Hematopoietic multipotent progenitor cell treated with erythropoietin and hydrocortisone succinate and interleukin-3 and kit ligand, for 17 days (in vitro differentiated cells): ENCODE results near the gene DACT1.
"Not testable (repeated sequence)": the region's sequence is repeated elsewhere in the genome, so short reads cannot be mapped to it uniquely, and the experiment has no call there.

Source experiments
- DNase-seq: peaks from one replicate; pipeline ENCODE4 v3.0.0-alpha.2; 2015; ENCODE audit warnings: low spot score

The DACT1 gene

DNA sequence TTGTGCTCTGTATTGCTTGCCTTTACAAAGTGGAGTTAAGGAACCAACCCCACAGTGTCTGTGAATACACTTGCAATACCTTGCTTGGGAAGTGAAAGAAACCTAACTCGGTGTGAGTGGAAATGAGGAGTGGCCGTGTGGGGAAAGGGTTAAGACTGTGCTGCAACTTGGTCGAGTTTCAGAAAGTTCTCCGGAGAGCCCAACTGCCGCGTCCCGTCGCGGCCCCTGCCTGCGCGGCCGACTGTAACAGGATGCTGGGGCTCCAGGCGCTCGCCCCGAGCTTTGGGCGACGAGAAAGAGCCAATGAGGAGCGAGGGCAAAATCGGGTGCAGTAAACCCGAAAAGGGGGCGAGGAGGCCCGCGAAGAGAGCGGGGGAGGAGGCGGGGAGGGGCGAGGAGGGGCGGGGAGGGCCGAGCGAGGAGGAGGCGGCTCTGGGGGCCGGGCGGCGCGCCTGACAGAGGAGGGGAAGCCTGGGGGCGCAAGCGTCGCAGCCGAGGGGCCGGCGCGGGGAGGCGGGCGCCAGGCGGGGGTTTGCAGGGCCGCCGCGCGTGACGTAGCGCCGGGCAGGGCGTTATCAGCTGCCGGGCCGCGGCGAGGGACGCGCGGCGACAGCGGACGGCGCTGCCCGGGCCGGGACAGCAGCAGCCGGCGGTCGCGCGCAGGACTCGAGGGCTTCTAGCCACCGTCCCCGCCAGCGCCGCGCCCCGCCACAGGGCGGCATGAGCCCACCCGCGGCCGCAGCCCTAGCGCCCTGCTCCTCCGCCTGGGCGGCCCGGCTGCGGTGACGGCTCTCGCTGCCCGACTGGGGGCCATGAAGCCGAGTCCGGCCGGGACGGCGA is at the start of gene DACT1:
TSS of gene DACT1 (plus strand) at position 572 of the 840 bp plus-strand sequence. CDS start at position 813, 241 bp downstream.
- DNase-seq: no peak

DNA sequence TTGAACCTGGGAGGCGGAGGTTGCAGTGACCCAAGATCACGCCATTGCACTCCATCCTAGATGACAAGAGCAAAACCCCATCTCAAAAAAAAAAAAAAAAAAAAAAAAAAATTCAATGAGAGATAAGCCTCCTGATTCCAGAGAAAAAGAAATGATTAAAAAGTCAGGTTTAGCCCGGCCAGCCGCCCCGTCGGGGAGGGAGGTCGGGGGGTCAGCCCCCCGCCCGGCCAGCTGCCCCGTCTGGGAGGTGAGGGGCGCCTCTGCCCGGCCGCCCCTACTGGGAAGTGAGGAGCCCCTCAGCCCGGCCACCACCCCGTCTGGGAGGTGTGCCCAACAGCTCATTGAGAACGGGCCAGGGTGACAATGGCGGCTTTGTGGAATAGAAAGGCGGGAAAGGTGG is 49.4 kb upstream of the DACT1 start:
- not testable (repeated sequence) for DNase-seq

GRCh38 chr14:58593977-58594376 is 43.8 kb upstream of the DACT1 start:
- DNase-seq: no peak

GRCh38 chr14:58597041-58597440 is 40.7 kb upstream of the DACT1 start:
- DNase-seq: no peak

GRCh38 chr14:58598028-58598803 is 39.5 kb upstream of the DACT1 start:
- no peak for DNase-seq

GRCh38 chr14:58598804-58599525 is 38.8 kb upstream of the DACT1 start:
- no peak for DNase-seq

- DNase-seq: no peak
These were observed 38.1 kb upstream of the DACT1 start for GRCh38 chr14:58599707-58600106.

DNA sequence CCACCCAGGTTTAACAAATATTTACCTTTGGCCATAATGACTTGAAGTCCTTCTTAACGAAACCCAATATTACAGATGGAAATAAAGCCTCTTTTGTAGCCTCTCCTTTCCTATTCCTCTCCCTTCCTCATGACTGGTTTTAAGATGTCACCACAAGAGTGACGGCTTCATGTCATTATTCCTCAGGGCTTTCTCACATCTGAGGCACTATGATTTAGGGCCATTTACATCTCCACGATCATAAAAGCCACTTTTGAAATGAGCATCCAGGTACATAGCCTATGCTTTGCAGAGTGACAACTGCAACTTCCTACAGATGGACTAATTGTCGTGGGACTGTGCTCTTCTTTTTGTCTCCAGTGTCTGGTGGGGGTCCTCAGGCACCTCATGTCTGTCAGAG is 32.3 kb upstream of the DACT1 start:
- DNase-seq: no peak

- no peak for DNase-seq
These were observed 30.4 kb upstream of the DACT1 start for GRCh38 chr14:58607131-58607951.

- no peak for DNase-seq
These were observed 29.8 kb upstream of the DACT1 start for GRCh38 chr14:58607952-58608317.

DNA sequence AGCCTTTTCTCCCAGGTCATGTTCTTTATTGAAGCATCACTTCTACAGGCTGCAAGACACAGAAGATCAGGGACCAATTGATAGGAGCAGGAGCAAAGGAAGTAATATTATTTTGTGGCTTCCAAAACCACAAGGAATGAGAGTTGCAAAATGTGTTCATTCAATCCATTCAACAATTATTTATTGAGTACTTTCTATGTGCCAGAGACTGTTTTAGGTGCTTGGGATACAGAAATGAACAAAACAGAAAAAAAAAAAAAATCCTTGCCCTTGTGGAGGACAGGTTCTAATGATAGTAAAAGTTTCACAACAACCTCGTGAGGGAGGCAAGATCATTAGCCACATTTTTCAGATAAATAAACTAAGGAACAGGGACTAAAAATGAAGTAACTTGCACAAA is 20.1 kb upstream of the DACT1 start:
- DNase-seq: no peak

- DNase-seq: no peak
These were observed 17.8 kb upstream of the DACT1 start for GRCh38 chr14:58620011-58620410.

- no peak for DNase-seq
These were observed 12.3 kb upstream of the DACT1 start for GRCh38 chr14:58625438-58625837.

GRCh38 chr14:58626431-58626831 is 11.3 kb upstream of the DACT1 start:
- no peak for DNase-seq

GRCh38 chr14:58628406-58628805 is 9.4 kb upstream of the DACT1 start:
- DNase-seq: no peak

- DNase-seq: no peak
These were observed 8.5 kb upstream of the DACT1 start for GRCh38 chr14:58629281-58629680.

DNA sequence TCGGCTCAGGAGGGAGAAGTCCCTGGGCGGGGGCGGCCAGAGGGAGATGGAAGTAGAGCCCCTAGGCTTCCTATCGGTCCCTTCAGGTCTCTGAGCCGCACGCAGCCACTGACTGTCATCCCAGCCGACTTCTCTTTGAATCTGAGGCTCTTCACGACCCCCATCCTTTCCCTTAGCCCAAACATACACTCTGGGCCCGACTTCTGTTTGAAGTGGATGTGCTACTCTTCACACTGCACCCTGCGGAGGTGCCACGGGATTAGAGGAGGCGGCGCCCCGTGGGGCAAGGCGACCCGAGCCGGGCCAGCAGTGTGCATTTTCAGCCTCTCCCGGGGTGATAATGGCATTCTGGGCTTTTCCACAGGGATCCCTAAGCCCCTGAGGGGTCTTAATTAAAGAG is 6.0 kb upstream of the DACT1 start:
- DNase-seq: no peak

DNA sequence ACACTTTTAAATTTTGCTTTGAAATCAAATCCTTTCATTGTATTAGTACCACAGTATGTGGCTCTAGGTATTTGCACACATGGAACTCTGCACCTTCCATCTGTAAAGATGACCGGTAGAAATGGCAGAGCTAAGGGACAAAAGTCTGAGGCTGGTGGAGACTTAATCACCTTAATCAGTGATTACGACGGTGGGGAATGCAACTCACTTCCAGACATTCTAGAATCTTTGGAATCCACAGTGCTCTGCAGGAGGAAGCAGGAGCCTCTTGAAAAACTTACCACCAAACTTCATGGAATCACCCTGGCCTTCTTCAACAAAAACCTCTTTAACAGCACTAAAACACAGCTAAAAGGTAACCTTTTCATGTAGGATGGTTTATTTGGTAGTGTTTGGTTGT is 3.9 kb upstream of the DACT1 start:
- DNase-seq: no peak

GRCh38 chr14:58634406-58635090 is 3.2 kb upstream of the DACT1 start:
- DNase-seq: no peak

GRCh38 chr14:58635091-58635830 is 2.5 kb upstream of the DACT1 start:
- DNase-seq: no peak

DNA sequence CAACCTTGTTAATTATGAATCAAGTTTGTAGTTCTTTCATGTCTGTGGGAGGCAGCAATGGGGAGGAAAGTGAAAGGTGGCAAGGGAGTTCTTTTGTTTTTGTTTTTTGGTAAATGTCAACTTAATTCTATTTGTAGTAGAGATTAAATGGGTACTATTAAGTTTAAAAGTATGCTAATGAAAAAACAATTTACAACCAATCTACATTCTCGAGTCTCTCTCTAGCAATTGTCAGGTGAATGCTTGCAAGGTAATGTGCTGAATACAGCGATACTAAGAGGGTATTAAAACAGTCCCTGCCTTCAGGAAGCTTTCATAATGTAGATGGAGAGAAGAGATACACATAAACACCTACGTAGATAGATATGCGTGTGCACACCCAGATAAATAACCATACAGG is 1.6 kb upstream of the DACT1 start:
- DNase-seq: no peak
